Panc1 (cell line): ENCODE data around the gene ZDHHC4. TPM values are rescaled to one million over a fixed set of nuclear protein-coding genes. Genes with fewer than 3 reads are reported as not detected.

ENCODE experiments used
- ATAC-seq: fragments of 200-7000 bp; cut with Tn5 transposase; 2 replicates; pipeline ENCODE4 v1.9.1; 2020; ENCODE audit warnings: mild to moderate bottlenecking, moderate library complexity
- BruUV-seq: library from RNA; stranded (reverse); fragments of 400-500 nt; replicated peaks from 2 replicates; lab custom pipeline; 2021; lab: Mats Ljungman, UMichigan
- CTCF ChIA-PET: fragments of 300-600 bp; sonication (Branson Sonifier 250); formaldehyde crosslinking; loops from one replicate; lab custom pipeline; 2022; ENCODE audit warnings: antibody characterized with exemption; lab: Charles Lee
- POLR2A ChIA-PET: fragments of 300-600 bp; sonication (Branson Sonifier 250); formaldehyde crosslinking; loops from one replicate; lab custom pipeline; 2022; ENCODE audit warnings: antibody characterized with exemption; lab: Charles Lee
- DNase-seq: peaks from one replicate; pipeline ENCODE4 v3.0.0-alpha.2; 2010; ENCODE audit warnings: low read depth, low spot score
- H3K27ac ChIP-seq: 2 replicates; pipeline ENCODE4 v1.5.1; 2011; ENCODE audit warnings: mild to moderate bottlenecking, low read length, inconsistent platforms
- H3K27me3 ChIP-seq: fragments of 200-500 bp; sonication (Bioruptor generic); 2 replicates; pipeline ENCODE4 v1.6.0; 2014; ENCODE audit warnings: low read length, inconsistent platforms; ENCODE audit not compliant: control insufficient read depth, insufficient read depth
- H3K36me3 ChIP-seq: fragments of 200-500 bp; sonication (Bioruptor generic); 2 replicates; pipeline ENCODE4 v1.5.1; 2014; ENCODE audit warnings: inconsistent platforms, mild to moderate bottlenecking, low read length, moderate library complexity; ENCODE audit not compliant: control insufficient read depth, insufficient read depth
- H3K4me1 ChIP-seq: 2 replicates; pipeline ENCODE4 v1.5.1; 2011; ENCODE audit warnings: inconsistent platforms, mild to moderate bottlenecking, low read length, moderate library complexity; ENCODE audit not compliant: control insufficient read depth, insufficient read depth
- H3K4me3 ChIP-seq, 2 experiments: 2 replicates each; pipeline ENCODE4 v1.5.1; 2011 to 2012; ENCODE audit warnings: low read depth in 2 of 2, low read length in 2 of 2, mild to moderate bottlenecking in 2 of 2, inconsistent platforms in 1 of 2, moderate library complexity in 1 of 2
- H3K9me3 ChIP-seq: fragments of 200-500 bp; sonication (Bioruptor generic); 2 replicates; pipeline ENCODE4 v1.5.1; 2014; ENCODE audit warnings: low read depth, mild to moderate bottlenecking, inconsistent platforms, low read length, moderate library complexity; ENCODE audit not compliant: control insufficient read depth, insufficient read depth
- POLR2AphosphoS5 ChIP-seq: IDR thresholded peaks from 2 replicates; pipeline ENCODE4 v1.6.1; 2012; ENCODE audit warnings: mild to moderate bottlenecking, low read depth, low read length, moderate library complexity
- SIN3A ChIP-seq: IDR thresholded peaks from 2 replicates; pipeline ENCODE4 v1.6.1; 2012; ENCODE audit warnings: low read depth, mild to moderate bottlenecking, low read length, moderate library complexity, borderline replicate concordance; ENCODE audit not compliant: insufficient read depth
- TCF7L2 ChIP-seq: IDR thresholded peaks from 2 replicates; pipeline ENCODE4 v1.6.1; 2011; ENCODE audit warnings: mild to moderate bottlenecking, low read depth, low read length, inconsistent platforms
- in situ Hi-C: cut with HindIII; loops from 2 replicates; pipeline ENCODE4 v1.10.0; 2016; ENCODE audit warnings: low sequenced_read_pairs, low pct_unique_long_range_greater_than_20kb
- intact Hi-C: fragments of 100-400 bp; cut with micrococcal nuclease; formaldehyde crosslinking; loops from one replicate; pipeline ENCODE4 v1.10.0; 2022; ENCODE audit not compliant: unreplicated experiment
- total RNA-seq: library from RNA; stranded (reverse); gene quantifications from one replicate; pipeline ENCODE4 v1.2.1, GENCODE V29; 2021; ENCODE audit not compliant: unreplicated experiment
- TF ChIP-seq, protein P1 (sequence below), 2 experiments: IDR thresholded peaks; 2 replicates each; pipeline ENCODE4 v1.6.1; 2011 to 2012; ENCODE audit warnings: low read depth in 2 of 2, control low read depth in 1 of 2, low read length in 1 of 2, mild to moderate bottlenecking in 1 of 2, moderate library complexity in 1 of 2; ENCODE audit not compliant: insufficient read depth in 1 of 2
- TF ChIP-seq, protein P2 (sequence below): fragments of 450-650 bp; IDR thresholded peaks from 2 replicates; pipeline ENCODE4 v1.5.1; 2017; ENCODE audit warnings: mild to moderate bottlenecking

The ZDHHC4 gene
- total RNA-seq, 1 experiment from 2014 or later, result 113 TPM

DNA sequence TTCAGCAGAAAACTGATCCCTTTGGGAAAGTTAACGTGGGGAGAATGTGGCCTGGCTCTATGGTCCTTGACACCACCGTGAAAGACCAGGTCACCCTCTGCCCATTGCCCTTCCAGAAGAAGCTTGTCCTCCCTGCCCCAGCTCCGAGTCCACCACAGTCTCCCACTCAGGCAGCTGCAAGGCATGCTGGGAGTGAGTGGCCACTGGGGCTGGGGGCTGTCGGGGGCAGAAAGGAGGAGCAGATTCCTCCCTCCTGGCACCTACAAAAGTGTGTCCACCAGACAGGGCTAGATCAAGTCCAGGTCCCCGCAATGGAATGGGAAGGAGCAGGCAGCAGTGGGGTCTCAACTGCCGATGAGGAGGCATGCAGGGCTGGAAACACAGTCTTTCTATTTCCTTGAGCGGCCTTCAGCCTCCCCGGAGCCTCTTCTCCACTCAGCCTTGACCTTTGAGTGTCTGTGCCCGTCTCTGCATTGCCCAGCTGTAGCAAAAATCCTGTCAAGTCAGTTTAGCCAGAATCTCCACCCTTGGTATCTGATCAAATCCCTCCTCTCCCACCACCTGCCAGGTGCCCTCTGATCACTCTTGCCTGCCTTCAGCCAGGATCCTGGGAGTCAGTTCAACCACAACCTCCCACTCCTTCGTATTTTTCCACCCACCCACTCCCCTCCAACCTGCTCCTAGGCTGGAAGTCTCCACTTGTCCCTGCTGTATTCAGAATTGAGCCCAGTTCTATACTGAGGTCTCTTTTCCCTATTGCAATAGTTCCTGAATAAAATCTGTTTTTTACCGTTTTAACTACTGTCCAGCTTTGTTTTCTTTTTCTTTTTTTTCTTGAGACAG, 53.0 kb downstream of the ZDHHC4 start:
- 0 out of 2 replicates have a peak, but pooled peaks have one; percentile 17 for ATAC-seq
- Histone ChIP-seq H3K27me3 (no peaks in the 10 kb centered on the region), H3K9me3 (no peaks in the 10 kb centered on the region), H3K4me1 (0 out of 2 replicates have a peak, but pooled peaks cover 2% of the 10 kb centered on the region), H3K36me3 (no peaks in the 10 kb centered on the region), H3K27ac (no peak overlapping the region), H3K4me3 (no peak overlapping the region)
- intact Hi-C loops (no loop called here), in situ Hi-C loops (loop anchor here (5.0 kb wide), 1 partner anchor 62 kb away; no protein-coding TSS in a partner anchor)
- DNase-seq, result no peak
- BruUV-seq, result no TSS peak
- CTCF ChIA-PET, result interaction anchor here (0.6 kb wide), 2 partner anchors 32 to 301 kb away, joined by 3 to 7 read pairs; no protein-coding TSS in a partner anchor
- POLR2A ChIA-PET, result no interaction called here
- TF ChIP-seq, protein P1, sequence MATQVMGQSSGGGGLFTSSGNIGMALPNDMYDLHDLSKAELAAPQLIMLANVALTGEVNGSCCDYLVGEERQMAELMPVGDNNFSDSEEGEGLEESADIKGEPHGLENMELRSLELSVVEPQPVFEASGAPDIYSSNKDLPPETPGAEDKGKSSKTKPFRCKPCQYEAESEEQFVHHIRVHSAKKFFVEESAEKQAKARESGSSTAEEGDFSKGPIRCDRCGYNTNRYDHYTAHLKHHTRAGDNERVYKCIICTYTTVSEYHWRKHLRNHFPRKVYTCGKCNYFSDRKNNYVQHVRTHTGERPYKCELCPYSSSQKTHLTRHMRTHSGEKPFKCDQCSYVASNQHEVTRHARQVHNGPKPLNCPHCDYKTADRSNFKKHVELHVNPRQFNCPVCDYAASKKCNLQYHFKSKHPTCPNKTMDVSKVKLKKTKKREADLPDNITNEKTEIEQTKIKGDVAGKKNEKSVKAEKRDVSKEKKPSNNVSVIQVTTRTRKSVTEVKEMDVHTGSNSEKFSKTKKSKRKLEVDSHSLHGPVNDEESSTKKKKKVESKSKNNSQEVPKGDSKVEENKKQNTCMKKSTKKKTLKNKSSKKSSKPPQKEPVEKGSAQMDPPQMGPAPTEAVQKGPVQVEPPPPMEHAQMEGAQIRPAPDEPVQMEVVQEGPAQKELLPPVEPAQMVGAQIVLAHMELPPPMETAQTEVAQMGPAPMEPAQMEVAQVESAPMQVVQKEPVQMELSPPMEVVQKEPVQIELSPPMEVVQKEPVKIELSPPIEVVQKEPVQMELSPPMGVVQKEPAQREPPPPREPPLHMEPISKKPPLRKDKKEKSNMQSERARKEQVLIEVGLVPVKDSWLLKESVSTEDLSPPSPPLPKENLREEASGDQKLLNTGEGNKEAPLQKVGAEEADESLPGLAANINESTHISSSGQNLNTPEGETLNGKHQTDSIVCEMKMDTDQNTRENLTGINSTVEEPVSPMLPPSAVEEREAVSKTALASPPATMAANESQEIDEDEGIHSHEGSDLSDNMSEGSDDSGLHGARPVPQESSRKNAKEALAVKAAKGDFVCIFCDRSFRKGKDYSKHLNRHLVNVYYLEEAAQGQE (IDR thresholded peaks at IDR 0.05; ENCODE audit: insufficient read depth in 1 of 2, low read depth in 2 of 2, low read length in 1 of 2), result no peak
- no peak for TF ChIP-seq POLR2AphosphoS5
- TF ChIP-seq SIN3A, result no peak
- TF ChIP-seq, protein P2, sequence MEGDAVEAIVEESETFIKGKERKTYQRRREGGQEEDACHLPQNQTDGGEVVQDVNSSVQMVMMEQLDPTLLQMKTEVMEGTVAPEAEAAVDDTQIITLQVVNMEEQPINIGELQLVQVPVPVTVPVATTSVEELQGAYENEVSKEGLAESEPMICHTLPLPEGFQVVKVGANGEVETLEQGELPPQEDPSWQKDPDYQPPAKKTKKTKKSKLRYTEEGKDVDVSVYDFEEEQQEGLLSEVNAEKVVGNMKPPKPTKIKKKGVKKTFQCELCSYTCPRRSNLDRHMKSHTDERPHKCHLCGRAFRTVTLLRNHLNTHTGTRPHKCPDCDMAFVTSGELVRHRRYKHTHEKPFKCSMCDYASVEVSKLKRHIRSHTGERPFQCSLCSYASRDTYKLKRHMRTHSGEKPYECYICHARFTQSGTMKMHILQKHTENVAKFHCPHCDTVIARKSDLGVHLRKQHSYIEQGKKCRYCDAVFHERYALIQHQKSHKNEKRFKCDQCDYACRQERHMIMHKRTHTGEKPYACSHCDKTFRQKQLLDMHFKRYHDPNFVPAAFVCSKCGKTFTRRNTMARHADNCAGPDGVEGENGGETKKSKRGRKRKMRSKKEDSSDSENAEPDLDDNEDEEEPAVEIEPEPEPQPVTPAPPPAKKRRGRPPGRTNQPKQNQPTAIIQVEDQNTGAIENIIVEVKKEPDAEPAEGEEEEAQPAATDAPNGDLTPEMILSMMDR, result no peak
- TF ChIP-seq TCF7L2, result no peak

DNA sequence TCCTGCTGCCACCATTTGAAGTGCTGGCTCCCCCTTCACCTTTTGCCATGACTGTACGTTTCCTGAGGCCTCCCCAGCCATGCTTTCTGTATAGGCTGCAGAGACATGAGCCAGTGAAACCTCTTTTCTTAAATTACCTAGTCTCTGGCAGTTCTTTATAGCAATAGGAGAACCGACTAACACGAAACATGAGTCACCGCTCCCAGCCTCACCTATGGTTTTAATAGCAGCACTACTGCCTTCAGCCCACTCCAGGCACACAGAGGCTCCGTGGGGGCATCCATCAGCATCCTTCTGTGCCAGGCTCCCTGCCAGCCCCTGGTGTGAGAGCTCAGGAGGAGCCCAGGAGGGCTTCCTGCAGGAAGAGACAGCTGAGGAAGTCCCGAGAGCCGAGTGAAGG, 54.4 kb downstream of the ZDHHC4 start:
- peaks cover 9% of the 10 kb centered on the region; the same call in 1 of the 2 replicates for H3K4me1 ChIP-seq
- no peaks in the 10 kb centered on the region for H3K27me3 ChIP-seq
- ChIA-PET POLR2A (no interaction called here), CTCF (no interaction called here)
- DNase-seq (no peak), ATAC-seq (0 out of 2 replicates have a peak, but pooled peaks have one; percentile 4)
- no peak overlapping the region for H3K4me3 ChIP-seq
- intact Hi-C loops, result no loop called here
- TF ChIP-seq, protein P2, result no peak
- TF ChIP-seq TCF7L2 (no peak), POLR2AphosphoS5 (no peak), SIN3A (no peak)
- TF ChIP-seq, protein P1 (IDR thresholded peaks at IDR 0.05; ENCODE audit: insufficient read depth in 1 of 2, low read depth in 2 of 2, low read length in 1 of 2), result no peak
- H3K9me3 ChIP-seq, result no peaks in the 10 kb centered on the region
- in situ Hi-C loops, result loop anchor here (5.0 kb wide), 1 partner anchor 61 kb away; no protein-coding TSS in a partner anchor
- BruUV-seq, result no TSS peak
- no peak overlapping the region for H3K27ac ChIP-seq
- no peaks in the 10 kb centered on the region for H3K36me3 ChIP-seq
